22Rv1 (cell line): Measurements from ENCODE around the gene C12orf75.

Experiments used
- CTCF ChIP-seq: fragments of 450-650 bp; IDR thresholded peaks from 2 replicates; pipeline ENCODE4 v1.5.1; 2017; ENCODE audit warnings: mild to moderate bottlenecking
- ZFX ChIP-seq: fragments of 450-650 bp; IDR thresholded peaks from 2 replicates; pipeline ENCODE4 v1.6.1; 2017; ENCODE audit warnings: antibody characterized with exemption, borderline replicate concordance

GRCh38 chr12:105300883-105301282 lies 29.6 kb upstream of the C12orf75 start:
- TF ChIP-seq CTCF: no peak
- no peak for TF ChIP-seq ZFX
